Activated naive CD8-positive, alpha-beta T cell treated with anti-CD3 and anti-CD28 coated beads for 36 hours (primary cell): ENCODE measurements around the gene CEBPZ. TPM values are rescaled to one million over a fixed set of nuclear protein-coding genes. Genes with fewer than 3 reads are reported as not detected.

Source experiments
- DNase-seq: peaks from one replicate; pipeline ENCODE4 v3.0.0; 2021
- H3K27ac Mint-ChIP-seq: one replicate; pipeline ENCODE4 v1.8.0; 2022; ENCODE audit warnings: mild to moderate bottlenecking, moderate library complexity, mixed read lengths
- H3K27me3 Mint-ChIP-seq: one replicate; pipeline ENCODE4 v1.8.0; 2022; ENCODE audit warnings: mild to moderate bottlenecking, mixed read lengths
- H3K36me3 Mint-ChIP-seq: one replicate; pipeline ENCODE4 v1.8.0; 2021; ENCODE audit warnings: mild to moderate bottlenecking, mixed read lengths
- H3K4me1 Mint-ChIP-seq: one replicate; pipeline ENCODE4 v1.8.0; 2021; ENCODE audit warnings: mixed read lengths
- H3K4me3 Mint-ChIP-seq: one replicate; pipeline ENCODE4 v1.8.0; 2022; ENCODE audit warnings: mild to moderate bottlenecking, moderate library complexity, mixed read lengths
- H3K9me3 Mint-ChIP-seq: one replicate; pipeline ENCODE4 v1.8.0; 2022; ENCODE audit warnings: mixed read lengths
- total RNA-seq, 2 experiments: library from RNA; stranded (reverse); gene quantifications; one replicate each; pipeline ENCODE4 v1.2.3, GENCODE V29; 2021

CEBPZ gene
- total RNA-seq: 100 to 1,000 TPM; 102 to 119 TPM

- Mint-ChIP-seq H3K27me3 (no peaks in the 10 kb centered on the region), H3K4me3 (no peak within 1 kb of the TSS), H3K27ac (no peak within 1 kb of the TSS), H3K9me3 (no peaks in the 10 kb centered on the region), H3K4me1 (peaks cover 24% of the 10 kb centered on the region), H3K36me3 (peaks cover 35% of the 10 kb centered on the region)
- peak; percentile 90 for DNase-seq
Observed at GRCh38 chr2:37231241-37232130, at the start of gene CEBPZ, which contains the start of gene NDUFAF7. CEBPZ (minus strand) TSS chr2:37231596; CDS start chr2:37231567, 29 bp downstream. NDUFAF7 (plus strand) TSS chr2:37231658; CDS start chr2:37231706, 48 bp downstream.

- peaks cover 3% of the 10 kb centered on the region for H3K4me1 Mint-ChIP-seq
- no peak overlapping the region for H3K4me3 Mint-ChIP-seq
- H3K27ac Mint-ChIP-seq: no peak overlapping the region
- no peaks in the 10 kb centered on the region for H3K27me3 Mint-ChIP-seq
- peaks cover 13% of the 10 kb centered on the region for H3K36me3 Mint-ChIP-seq
- H3K9me3 Mint-ChIP-seq: no peaks in the 10 kb centered on the region
- no peak for DNase-seq
Observed at GRCh38 chr2:37276291-37276690, 44.9 kb upstream of the CEBPZ start.

- Mint-ChIP-seq H3K27ac (no peak overlapping the region), H3K4me3 (no peak overlapping the region), H3K36me3 (peaks cover 9% of the 10 kb centered on the region), H3K27me3 (no peaks in the 10 kb centered on the region), H3K4me1 (peaks cover 3% of the 10 kb centered on the region), H3K9me3 (no peaks in the 10 kb centered on the region)
- DNase-seq: no peak
Observed at GRCh38 chr2:37274359-37274965, 43.1 kb upstream of the CEBPZ start.

- Mint-ChIP-seq H3K27me3 (no peaks in the 10 kb centered on the region), H3K36me3 (peaks cover 18% of the 10 kb centered on the region), H3K27ac (no peak overlapping the region), H3K9me3 (no peaks in the 10 kb centered on the region), H3K4me3 (no peak overlapping the region), H3K4me1 (peaks cover 6% of the 10 kb centered on the region)
- no peak for DNase-seq
Observed at GRCh38 chr2:37271376-37272067, 40.1 kb upstream of the CEBPZ start.

- DNase-seq: no peak
- H3K4me3 Mint-ChIP-seq: no peak overlapping the region
- no peaks in the 10 kb centered on the region for H3K9me3 Mint-ChIP-seq
- peaks cover 6% of the 10 kb centered on the region for H3K4me1 Mint-ChIP-seq
- peaks cover 18% of the 10 kb centered on the region for H3K36me3 Mint-ChIP-seq
- H3K27ac Mint-ChIP-seq: no peak overlapping the region
- no peaks in the 10 kb centered on the region for H3K27me3 Mint-ChIP-seq
Observed at GRCh38 chr2:37268111-37268510, 36.7 kb upstream of the CEBPZ start.

GRCh38 chr2:37267685-37268084, 36.3 kb upstream of the CEBPZ start:
- DNase-seq: no peak
- Mint-ChIP-seq H3K36me3 (peaks cover 18% of the 10 kb centered on the region), H3K4me3 (no peak overlapping the region), H3K4me1 (peaks cover 6% of the 10 kb centered on the region), H3K9me3 (no peaks in the 10 kb centered on the region), H3K27ac (no peak overlapping the region), H3K27me3 (no peaks in the 10 kb centered on the region)

GRCh38 chr2:37263839-37264238, 32.4 kb upstream of the CEBPZ start:
- H3K9me3 Mint-ChIP-seq: no peaks in the 10 kb centered on the region
- no peak overlapping the region for H3K4me3 Mint-ChIP-seq
- no peak overlapping the region for H3K27ac Mint-ChIP-seq
- no peak for DNase-seq
- H3K27me3 Mint-ChIP-seq: no peaks in the 10 kb centered on the region
- peaks cover 15% of the 10 kb centered on the region for H3K36me3 Mint-ChIP-seq
- peaks cover 6% of the 10 kb centered on the region for H3K4me1 Mint-ChIP-seq

- H3K36me3 Mint-ChIP-seq: peaks cover 12% of the 10 kb centered on the region
- H3K4me3 Mint-ChIP-seq: no peak overlapping the region
- H3K27ac Mint-ChIP-seq: no peak overlapping the region
- no peak for DNase-seq
- no peaks in the 10 kb centered on the region for H3K27me3 Mint-ChIP-seq
- peaks cover under 1% of the 10 kb centered on the region for H3K4me1 Mint-ChIP-seq
- no peaks in the 10 kb centered on the region for H3K9me3 Mint-ChIP-seq
Observed at GRCh38 chr2:37262522-37262921, 31.1 kb upstream of the CEBPZ start.

GRCh38 chr2:37250869-37251740, 19.7 kb upstream of the CEBPZ start:
- DNase-seq: no peak
- H3K27ac Mint-ChIP-seq: no peak overlapping the region
- no peaks in the 10 kb centered on the region for H3K27me3 Mint-ChIP-seq
- H3K4me3 Mint-ChIP-seq: no peak overlapping the region
- H3K9me3 Mint-ChIP-seq: no peaks in the 10 kb centered on the region
- no peaks in the 10 kb centered on the region for H3K4me1 Mint-ChIP-seq
- H3K36me3 Mint-ChIP-seq: peaks cover 21% of the 10 kb centered on the region

- H3K4me3 Mint-ChIP-seq: no peak overlapping the region
- H3K27ac Mint-ChIP-seq: no peak overlapping the region
- peaks cover 3% of the 10 kb centered on the region for H3K4me1 Mint-ChIP-seq
- H3K27me3 Mint-ChIP-seq: no peaks in the 10 kb centered on the region
- H3K9me3 Mint-ChIP-seq: no peaks in the 10 kb centered on the region
- peaks cover 28% of the 10 kb centered on the region for H3K36me3 Mint-ChIP-seq
- no peak for DNase-seq
Observed at GRCh38 chr2:37246205-37246604, 14.8 kb upstream of the CEBPZ start.

GRCh38 chr2:37244755-37245154, 13.4 kb upstream of the CEBPZ start:
- Mint-ChIP-seq H3K4me1 (peaks cover 3% of the 10 kb centered on the region), H3K27ac (no peak overlapping the region), H3K4me3 (no peak overlapping the region), H3K9me3 (no peaks in the 10 kb centered on the region), H3K27me3 (no peaks in the 10 kb centered on the region), H3K36me3 (peaks cover 31% of the 10 kb centered on the region)
- no peak for DNase-seq

GRCh38 chr2:37244017-37244416, 12.6 kb upstream of the CEBPZ start:
- no peak overlapping the region for H3K4me3 Mint-ChIP-seq
- DNase-seq: no peak
- H3K36me3 Mint-ChIP-seq: peaks cover 31% of the 10 kb centered on the region

GRCh38 chr2:37243435-37243834, 12.0 kb upstream of the CEBPZ start:
- no peak for DNase-seq
- Mint-ChIP-seq H3K9me3 (no peaks in the 10 kb centered on the region), H3K4me3 (no peak overlapping the region), H3K27ac (no peak overlapping the region), H3K36me3 (peaks cover 31% of the 10 kb centered on the region), H3K4me1 (peaks cover 3% of the 10 kb centered on the region), H3K27me3 (no peaks in the 10 kb centered on the region)

More at GRCh38 chr2:37244017-37244416, 12.6 kb upstream of the CEBPZ start:
- Mint-ChIP-seq H3K9me3 (no peaks in the 10 kb centered on the region), H3K27me3 (no peaks in the 10 kb centered on the region), H3K4me1 (peaks cover 3% of the 10 kb centered on the region), H3K27ac (no peak overlapping the region)

- peak; percentile 20 for DNase-seq
- Mint-ChIP-seq H3K9me3 (no peaks in the 10 kb centered on the region), H3K27me3 (no peaks in the 10 kb centered on the region), H3K4me1 (peaks cover 20% of the 10 kb centered on the region), H3K4me3 (no peak overlapping the region), H3K36me3 (peaks cover 33% of the 10 kb centered on the region), H3K27ac (no peak overlapping the region)
Observed at GRCh38 chr2:37232131-37232933, 936 bp upstream of the CEBPZ start.
